Keratinocyte (primary cell): ENCODE measurements around the gene ATG4B. TPM values are rescaled to one million over a fixed set of nuclear protein-coding genes. Genes with fewer than 3 reads are reported as not detected.

ENCODE experiments used
- DNase-seq: peaks from one replicate; pipeline ENCODE4 v3.0.0-alpha.2; 2011; ENCODE audit warnings: low read depth, missing footprints, low spot score
- FAIRE-seq: peaks from 2 replicates; lab custom pipeline; 2011; peaks lifted over from hg19 to GRCh38; lab: Jason Lieb, UNC
- H2AFZ ChIP-seq: 2 replicates; pipeline ENCODE4 v1.6.0; 2012; ENCODE audit warnings: low read length, control low read depth, inconsistent platforms; ENCODE audit not compliant: control insufficient read depth
- H3K27ac ChIP-seq: 2 replicates; pipeline ENCODE4 v1.5.1; 2011; ENCODE audit warnings: low read length; ENCODE audit not compliant: control insufficient read depth, insufficient read depth
- H3K27me3 ChIP-seq: 3 replicates; pipeline ENCODE4 v1.6.0; 2011; ENCODE audit warnings: low read length; ENCODE audit not compliant: control insufficient read depth, insufficient read depth; ENCODE audit errors: extremely low read depth
- H3K36me3 ChIP-seq, 2 experiments: 2 replicates in 1 of 2; 3 replicates in 1 of 2; pipeline ENCODE4 v1.5.1; 2011; ENCODE audit warnings: low read length in 2 of 2, mild to moderate bottlenecking in 1 of 2; ENCODE audit not compliant: control insufficient read depth in 2 of 2, insufficient read depth in 2 of 2; ENCODE audit errors: extremely low read depth in 1 of 2
- H3K4me1 ChIP-seq: 3 replicates; pipeline ENCODE4 v1.5.1; 2011; ENCODE audit warnings: low read length; ENCODE audit not compliant: control insufficient read depth, insufficient read depth; ENCODE audit errors: extremely low read depth
- H3K4me2 ChIP-seq: 3 replicates; pipeline ENCODE4 v1.6.0; 2011; ENCODE audit warnings: low read depth, low read length; ENCODE audit not compliant: control insufficient read depth, insufficient read depth; ENCODE audit errors: extremely low read depth
- H3K4me3 ChIP-seq, 3 experiments: fragments of 200-600 bp in 1 of 3; sonication (generic) in 1 of 3; 2 replicates in 2 of 3; 3 replicates in 1 of 3; pipeline ENCODE4 v1.5.1; 2011 to 2016; ENCODE audit warnings: low read length in 3 of 3, mild to moderate bottlenecking in 3 of 3, control low read depth in 2 of 3, inconsistent platforms in 1 of 3, low read depth in 1 of 3, mixed read lengths in 1 of 3, mixed run types in 1 of 3, moderate library complexity in 1 of 3; ENCODE audit not compliant: control insufficient read depth in 2 of 3, insufficient read depth in 2 of 3; ENCODE audit errors: extremely low read depth in 1 of 3
- H3K79me2 ChIP-seq: 2 replicates; pipeline ENCODE4 v1.6.0; 2012; ENCODE audit warnings: low read length; ENCODE audit not compliant: control insufficient read depth, insufficient read depth
- H3K9ac ChIP-seq: 3 replicates; pipeline ENCODE4 v1.6.0; 2011; ENCODE audit warnings: low read length; ENCODE audit not compliant: control insufficient read depth, insufficient read depth; ENCODE audit errors: extremely low read depth
- H3K9me1 ChIP-seq: 3 replicates; pipeline ENCODE4 v1.6.0; 2011; ENCODE audit warnings: low read length; ENCODE audit not compliant: control insufficient read depth, insufficient read depth; ENCODE audit errors: extremely low read depth
- H3K9me3 ChIP-seq: 2 replicates; pipeline ENCODE4 v1.5.1; 2012; ENCODE audit warnings: low read depth, low read length; ENCODE audit not compliant: control insufficient read depth
- H4K20me1 ChIP-seq: 3 replicates; pipeline ENCODE4 v1.6.0; 2011; ENCODE audit warnings: low read length; ENCODE audit not compliant: control insufficient read depth, insufficient read depth; ENCODE audit errors: extremely low read depth
- CTCF ChIP-seq, 3 experiments: IDR thresholded peaks in 1 of 3; conservative IDR thresholded peaks in 1 of 3; optimal IDR thresholded peaks in 1 of 3; 2 replicates in 2 of 3; 3 replicates in 1 of 3; pipeline versions ENCODE3 to v1.5.1; 2011; ENCODE audit warnings: low read length in 3 of 3, mild to moderate bottlenecking in 3 of 3, moderate library complexity in 2 of 3, control low read depth in 1 of 3, inconsistent platforms in 1 of 3; ENCODE audit not compliant: insufficient read depth in 2 of 3; ENCODE audit errors: extremely low read depth in 1 of 3
- EZH2 ChIP-seq: IDR thresholded peaks from one replicate; pipeline ENCODE4 v1.6.1; 2012; ENCODE audit warnings: inconsistent platforms, mild to moderate bottlenecking, low read length, moderate library complexity
- dilution Hi-C: fragments of 300-500 bp; cut with MboI; formaldehyde crosslinking; loops from one replicate; pipeline ENCODE4 v1.7.0; 2020; ENCODE audit warnings: low sequenced_read_pairs; ENCODE audit not compliant: extremely low pct_ligation_motif_present
- polyA plus RNA-seq, 5 experiments: library from polyadenylated mRNA; depleted of rRNA in 3 of 5; stranded (reverse) in 3 of 5; stranded (forward) in 1 of 5; unstranded in 1 of 5; fragments of >200 nt; gene quantifications; 1 replicate in 1 of 5; 2 replicates in 3 of 5; 3 replicates in 1 of 5; pipeline versions ENCODE4 v1.2.1 to v1.2.3, GENCODE V29; 2011 to 2012; ENCODE audit warnings: missing spikeins in 2 of 5, low read depth in 1 of 5, low replicate concordance in 1 of 5

The ATG4B gene
- polyA plus RNA-seq, 1 donor (not counting 4 experiments of a cell fraction or from before 2014, with no cell fraction given) = 69.0 TPM

- Histone ChIP-seq H3K27me3 (no peaks in the 10 kb centered on the region), H3K9me3 (no peaks in the 10 kb centered on the region), H3K4me3 (no peak overlapping the region), H3K9ac (no peak overlapping the region), H3K79me2 (no peaks in the 10 kb centered on the region), H3K9me1 (no peaks in the 10 kb centered on the region), H2AFZ (no peak overlapping the region), H3K27ac (no peak overlapping the region), H3K36me3 (peaks cover 12 to 20% of the 10 kb centered on the region in 2 experiments), H3K4me2 (no peak overlapping the region), H4K20me1 (no peaks in the 10 kb centered on the region), H3K4me1 (no peaks in the 10 kb centered on the region)
- DNase-seq (no peak), FAIRE-seq (no peak)
- dilution Hi-C loops = no loop called here
- TF ChIP-seq EZH2 = no peak
- TF ChIP-seq CTCF (optimal IDR thresholded peaks at IDR 0.05 in 1 of 3, IDR thresholded peaks at IDR 0.05 in 1 of 3, conservative IDR thresholded peaks at IDR 0.05 in 1 of 3; ENCODE audit: extremely low read depth in 1 of 3, insufficient read depth in 2 of 3, low read length in 3 of 3) = no peak
Measured at GRCh38 chr2:241602720-241603119, 34.8 kb upstream of the ATG4B start.

GRCh38 chr2:241603686-241604085, 33.8 kb upstream of the ATG4B start:
- no peak for DNase-seq
- no peak overlapping the region for H3K9ac ChIP-seq
- H3K4me3 ChIP-seq = no peak overlapping the region
- dilution Hi-C loops = no loop called here
- H3K27me3 ChIP-seq = no peaks in the 10 kb centered on the region
- FAIRE-seq = no peak
- peaks cover 2% of the 10 kb centered on the region for H3K79me2 ChIP-seq
- no peak overlapping the region for H2AFZ ChIP-seq
- no peaks in the 10 kb centered on the region for H4K20me1 ChIP-seq
- H3K27ac ChIP-seq = no peak overlapping the region
- no peaks in the 10 kb centered on the region for H3K9me1 ChIP-seq
- TF ChIP-seq CTCF (optimal IDR thresholded peaks at IDR 0.05 in 1 of 3, IDR thresholded peaks at IDR 0.05 in 1 of 3, conservative IDR thresholded peaks at IDR 0.05 in 1 of 3; ENCODE audit: extremely low read depth in 1 of 3, insufficient read depth in 2 of 3, low read length in 3 of 3) (no peak), EZH2 (no peak)
- no peaks in the 10 kb centered on the region for H3K9me3 ChIP-seq
- peaks cover 12 to 21% of the 10 kb centered on the region in 2 experiments for H3K36me3 ChIP-seq
- no peak overlapping the region for H3K4me2 ChIP-seq
- H3K4me1 ChIP-seq = no peaks in the 10 kb centered on the region
